Measurements from ENCODE around the gene MPRIP.
"Not testable (repeated sequence)": the region's sequence is repeated elsewhere in the genome, so short reads cannot be mapped to it uniquely, and the experiment has no call there.

Gene MPRIP

DNA sequence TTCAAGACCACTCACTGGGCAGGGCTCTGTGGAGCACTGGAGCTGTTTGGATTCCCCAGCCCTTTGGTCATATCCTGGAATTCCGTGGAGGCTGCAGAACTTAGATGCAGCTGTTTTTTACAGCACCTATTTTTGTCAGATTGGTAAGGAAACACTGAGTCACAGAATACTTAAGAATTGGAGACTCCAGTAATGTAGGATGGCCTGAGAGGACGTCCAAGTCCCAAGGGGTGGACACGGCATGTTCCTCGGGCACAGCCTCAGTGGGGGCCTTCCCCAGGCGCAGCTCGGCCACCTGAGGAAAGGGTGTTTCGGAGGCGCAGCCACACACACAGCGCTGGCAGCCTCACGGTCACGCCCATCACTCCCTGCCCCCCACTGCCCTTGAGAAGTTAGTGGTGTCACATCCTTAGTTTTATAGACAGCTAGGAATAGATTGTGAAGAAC lies 149.1 kb downstream of the MPRIP start:
- TF ChIP-seq ZFX (IDR thresholded peaks at IDR 0.05), result no peak
- TF ChIP-seq, protein P1, sequence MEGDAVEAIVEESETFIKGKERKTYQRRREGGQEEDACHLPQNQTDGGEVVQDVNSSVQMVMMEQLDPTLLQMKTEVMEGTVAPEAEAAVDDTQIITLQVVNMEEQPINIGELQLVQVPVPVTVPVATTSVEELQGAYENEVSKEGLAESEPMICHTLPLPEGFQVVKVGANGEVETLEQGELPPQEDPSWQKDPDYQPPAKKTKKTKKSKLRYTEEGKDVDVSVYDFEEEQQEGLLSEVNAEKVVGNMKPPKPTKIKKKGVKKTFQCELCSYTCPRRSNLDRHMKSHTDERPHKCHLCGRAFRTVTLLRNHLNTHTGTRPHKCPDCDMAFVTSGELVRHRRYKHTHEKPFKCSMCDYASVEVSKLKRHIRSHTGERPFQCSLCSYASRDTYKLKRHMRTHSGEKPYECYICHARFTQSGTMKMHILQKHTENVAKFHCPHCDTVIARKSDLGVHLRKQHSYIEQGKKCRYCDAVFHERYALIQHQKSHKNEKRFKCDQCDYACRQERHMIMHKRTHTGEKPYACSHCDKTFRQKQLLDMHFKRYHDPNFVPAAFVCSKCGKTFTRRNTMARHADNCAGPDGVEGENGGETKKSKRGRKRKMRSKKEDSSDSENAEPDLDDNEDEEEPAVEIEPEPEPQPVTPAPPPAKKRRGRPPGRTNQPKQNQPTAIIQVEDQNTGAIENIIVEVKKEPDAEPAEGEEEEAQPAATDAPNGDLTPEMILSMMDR (conservative IDR thresholded peaks at IDR 0.05), result no peak
- H3K27ac ChIP-seq, result no peak overlapping the region

DNA sequence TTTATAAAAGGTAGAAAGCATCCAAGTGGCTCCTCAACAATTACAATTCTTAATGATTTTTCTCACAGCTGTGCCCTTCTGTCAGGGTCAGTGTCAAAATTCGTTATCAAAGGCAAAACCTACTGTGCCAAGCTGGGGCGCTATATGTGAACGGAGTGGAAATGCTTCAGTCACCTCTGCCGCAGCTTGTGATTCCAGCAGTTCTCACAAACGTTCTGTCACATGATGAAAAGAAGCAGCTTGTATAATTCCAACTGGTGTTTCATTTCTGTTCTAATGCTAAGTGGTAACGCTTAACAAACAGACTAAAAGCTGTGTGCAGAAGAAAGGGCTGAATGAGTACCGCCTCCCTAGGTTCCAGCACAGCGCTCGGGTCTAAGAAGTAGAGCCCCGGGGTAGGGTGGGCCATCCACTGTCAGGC lies 149.7 kb downstream of the MPRIP start:
- H3K27ac ChIP-seq, result no peak overlapping the region
- TF ChIP-seq, protein P1 (conservative IDR thresholded peaks at IDR 0.05), result no peak
- TF ChIP-seq ZFX (IDR thresholded peaks at IDR 0.05), result no peak

DNA sequence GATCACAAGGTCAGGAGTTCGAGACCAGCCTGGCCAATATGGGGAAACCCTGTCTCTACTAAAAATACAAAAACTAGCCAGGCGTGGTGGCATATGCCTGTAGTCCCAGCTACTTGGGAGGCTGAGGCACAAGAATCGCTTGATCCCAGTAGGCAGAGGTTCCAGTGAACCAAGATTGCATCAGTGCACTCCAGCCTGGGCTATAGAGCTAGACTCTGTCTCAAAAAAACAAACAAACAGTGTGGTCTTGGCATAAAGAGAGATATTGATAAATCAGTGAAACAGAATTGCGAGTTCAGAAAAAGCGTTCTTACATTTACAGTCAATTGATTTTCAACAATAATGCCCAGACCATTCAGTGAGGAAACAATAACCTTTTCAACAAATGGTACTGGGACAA lies 153.2 kb downstream of the MPRIP start:
- not testable (repeated sequence) for H3K27ac ChIP-seq

DNA sequence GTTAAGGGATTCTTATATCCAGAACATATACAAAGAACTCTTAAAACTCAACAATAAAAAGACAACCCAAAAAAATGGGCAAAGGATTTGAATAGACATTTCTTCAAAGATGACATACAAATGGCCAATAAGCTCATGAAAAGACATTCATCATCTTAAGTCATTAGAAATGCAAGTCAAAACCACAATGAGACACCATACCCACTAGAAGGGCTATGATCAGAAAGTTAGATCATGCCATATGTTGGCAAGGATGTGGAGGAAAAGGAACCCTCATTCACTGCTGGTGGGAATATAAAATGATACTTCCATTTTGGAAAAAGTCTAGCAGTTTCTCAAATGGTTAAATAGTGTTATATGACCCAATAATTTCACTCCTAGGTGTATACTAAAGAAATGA lies 154.5 kb downstream of the MPRIP start:
- H3K27ac ChIP-seq, result no peak overlapping the region
- TF ChIP-seq, protein P1 (conservative IDR thresholded peaks at IDR 0.05), result no peak
- TF ChIP-seq ZFX (IDR thresholded peaks at IDR 0.05), result no peak

DNA sequence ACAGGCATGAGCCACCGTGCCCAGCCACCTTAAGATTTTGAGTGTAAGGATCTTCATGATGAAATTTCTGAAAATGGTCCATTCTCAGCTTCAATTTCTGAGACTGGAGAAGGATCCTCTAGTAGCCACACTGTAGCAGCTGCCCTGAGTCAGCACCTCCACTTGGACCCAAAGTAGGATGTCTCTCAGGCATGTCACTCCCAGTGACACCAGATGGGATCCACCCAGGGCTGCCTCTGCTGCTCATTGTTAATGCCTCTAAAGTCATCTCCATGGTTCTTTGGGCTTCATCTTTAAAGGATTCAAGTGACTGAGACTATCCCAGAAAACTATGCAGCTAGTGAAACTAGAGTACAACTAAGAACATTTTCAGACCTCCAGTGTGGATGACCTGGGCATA lies 156.0 kb downstream of the MPRIP start:
- no peak overlapping the region for H3K27ac ChIP-seq
- TF ChIP-seq, protein P1 (conservative IDR thresholded peaks at IDR 0.05), result no peak
- no peak for TF ChIP-seq ZFX (IDR thresholded peaks at IDR 0.05)

DNA sequence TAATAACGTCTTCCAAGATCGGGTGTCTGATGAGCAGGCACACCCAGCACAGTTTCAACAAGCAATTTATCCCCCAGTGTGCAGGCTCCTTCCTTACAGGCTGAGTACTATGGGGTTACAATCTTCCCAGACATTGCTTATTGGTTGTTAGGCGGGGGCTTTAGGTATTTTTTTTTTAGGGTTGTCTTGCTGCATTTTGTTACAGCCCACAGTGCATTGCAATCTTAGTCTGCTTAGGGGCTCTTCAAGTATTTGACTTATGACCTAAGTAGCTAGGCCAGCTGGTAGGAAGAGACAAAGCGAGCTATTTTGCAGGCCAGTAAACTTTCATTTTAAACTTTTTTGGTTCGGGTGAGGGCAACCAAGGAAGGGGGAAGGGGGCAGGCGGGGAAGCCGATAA lies 158.1 kb downstream of the MPRIP start:
- H3K27ac ChIP-seq, result no peak overlapping the region
- TF ChIP-seq, protein P1 (conservative IDR thresholded peaks at IDR 0.05), result no peak
- no peak for TF ChIP-seq ZFX (IDR thresholded peaks at IDR 0.05)

DNA sequence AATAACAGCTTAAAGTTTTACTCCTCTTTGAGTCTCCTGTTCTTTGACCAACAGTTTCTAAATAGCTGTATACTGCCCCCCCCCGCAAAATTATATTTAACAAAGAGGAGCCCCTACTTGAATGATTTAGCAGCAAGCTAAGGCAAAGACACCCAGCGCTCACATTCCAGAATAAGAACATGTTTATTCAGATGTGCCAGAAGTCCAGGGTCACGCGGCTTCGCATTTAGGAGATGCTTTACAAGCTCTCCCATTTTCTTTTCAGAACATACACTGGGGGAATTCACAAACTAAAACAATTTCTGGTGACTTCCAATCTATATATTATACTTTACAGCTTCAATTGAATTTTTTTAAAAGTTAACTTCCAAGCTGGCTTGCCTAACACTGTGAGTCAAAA lies 158.6 kb downstream of the MPRIP start:
- TF ChIP-seq ZFX (IDR thresholded peaks at IDR 0.05), result no peak
- TF ChIP-seq, protein P1 (conservative IDR thresholded peaks at IDR 0.05), result no peak
- H3K27ac ChIP-seq, result no peak overlapping the region

DNA sequence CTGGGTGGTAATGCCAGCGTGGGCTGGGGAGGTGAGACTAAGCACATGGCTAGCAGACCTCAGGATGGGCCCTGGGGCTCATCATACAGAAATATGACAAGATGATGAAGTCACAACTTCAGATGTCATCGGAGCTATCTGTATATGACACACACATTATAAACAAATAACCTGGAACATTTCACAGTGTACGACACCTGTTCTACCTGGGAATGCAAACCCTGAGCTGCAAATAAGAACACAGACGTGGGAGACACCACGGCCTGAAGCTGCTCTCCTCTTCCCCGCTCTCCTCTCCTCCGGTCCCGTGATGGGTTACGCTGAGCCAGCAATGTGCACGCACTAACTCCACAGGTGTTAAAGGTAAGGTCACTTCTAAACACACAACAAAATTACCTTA lies 159.0 kb downstream of the MPRIP start:
- no peak overlapping the region for H3K27ac ChIP-seq
- TF ChIP-seq, protein P1 (conservative IDR thresholded peaks at IDR 0.05), result no peak
- no peak for TF ChIP-seq ZFX (IDR thresholded peaks at IDR 0.05)
